GM12891 (cell line): Measurements from ENCODE around the gene CAMTA1.

ENCODE experiments used
- DNase-seq: peaks from one replicate; pipeline ENCODE4 v3.0.0; 2011; ENCODE audit warnings: low spot score; ENCODE audit not compliant: insufficient read length
- FAIRE-seq: peaks from 2 replicates; lab custom pipeline; 2011; peaks lifted over from hg19 to GRCh38; lab: Jason Lieb, UNC
- PAX5 ChIP-seq: IDR thresholded peaks from 2 replicates; pipeline ENCODE4 v1.6.1; 2011; ENCODE audit warnings: low read length, moderate library complexity, mild to moderate bottlenecking; ENCODE audit not compliant: insufficient read depth, severe bottlenecking
- POLR2A ChIP-seq: IDR thresholded peaks from 2 replicates; pipeline ENCODE4 v1.6.1; 2011; ENCODE audit warnings: low read depth, low read length, control low read depth
- POLR2AphosphoS5 ChIP-seq: IDR thresholded peaks from 2 replicates; pipeline ENCODE4 v1.6.1; 2011; ENCODE audit warnings: low read depth, low read length, control low read depth
- POU2F2 ChIP-seq: IDR thresholded peaks from 2 replicates; pipeline ENCODE4 v1.6.1; 2011; ENCODE audit warnings: low read depth, mild to moderate bottlenecking, control low read depth, low read length, moderate library complexity
- SPI1 ChIP-seq: IDR thresholded peaks from 2 replicates; pipeline ENCODE4 v1.6.1; 2011; ENCODE audit warnings: low read depth, low read length, control low read depth
- TAF1 ChIP-seq: IDR thresholded peaks from 2 replicates; pipeline ENCODE4 v1.6.1; 2011; ENCODE audit warnings: low read depth, low read length, control low read depth

The CAMTA1 gene

DNA sequence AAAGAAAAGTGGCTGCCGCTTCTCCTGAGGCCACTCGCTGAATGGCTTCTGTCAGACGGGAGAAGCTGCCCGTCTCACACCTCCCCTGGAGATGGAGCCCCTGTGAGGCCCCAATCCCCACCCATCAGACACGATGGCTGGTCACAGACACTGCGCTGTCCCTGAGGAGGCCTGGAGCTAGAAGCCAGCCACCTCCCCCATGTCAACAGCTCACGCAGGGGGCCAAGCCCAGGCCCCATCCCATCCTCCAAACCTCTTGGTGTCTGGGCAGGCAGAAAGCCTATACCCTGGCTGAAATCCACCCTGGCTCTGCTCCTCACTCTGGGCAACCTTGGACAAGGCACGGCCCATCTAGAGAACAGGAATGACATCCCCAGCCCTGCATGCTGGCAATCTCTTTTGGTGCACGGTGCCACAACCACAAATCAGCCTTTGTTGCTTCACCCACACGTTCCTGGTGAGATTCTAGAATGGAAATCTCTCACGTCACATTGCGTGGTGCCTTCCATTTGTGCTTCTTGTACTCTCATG lies 711.9 kb downstream of the CAMTA1 start:
- FAIRE-seq: no peak
- no peak for DNase-seq
- TF ChIP-seq POLR2AphosphoS5 (no peak), PAX5 (no peak), TAF1 (no peak), POLR2A (no peak), POU2F2 (no peak), SPI1 (no peak)

DNA sequence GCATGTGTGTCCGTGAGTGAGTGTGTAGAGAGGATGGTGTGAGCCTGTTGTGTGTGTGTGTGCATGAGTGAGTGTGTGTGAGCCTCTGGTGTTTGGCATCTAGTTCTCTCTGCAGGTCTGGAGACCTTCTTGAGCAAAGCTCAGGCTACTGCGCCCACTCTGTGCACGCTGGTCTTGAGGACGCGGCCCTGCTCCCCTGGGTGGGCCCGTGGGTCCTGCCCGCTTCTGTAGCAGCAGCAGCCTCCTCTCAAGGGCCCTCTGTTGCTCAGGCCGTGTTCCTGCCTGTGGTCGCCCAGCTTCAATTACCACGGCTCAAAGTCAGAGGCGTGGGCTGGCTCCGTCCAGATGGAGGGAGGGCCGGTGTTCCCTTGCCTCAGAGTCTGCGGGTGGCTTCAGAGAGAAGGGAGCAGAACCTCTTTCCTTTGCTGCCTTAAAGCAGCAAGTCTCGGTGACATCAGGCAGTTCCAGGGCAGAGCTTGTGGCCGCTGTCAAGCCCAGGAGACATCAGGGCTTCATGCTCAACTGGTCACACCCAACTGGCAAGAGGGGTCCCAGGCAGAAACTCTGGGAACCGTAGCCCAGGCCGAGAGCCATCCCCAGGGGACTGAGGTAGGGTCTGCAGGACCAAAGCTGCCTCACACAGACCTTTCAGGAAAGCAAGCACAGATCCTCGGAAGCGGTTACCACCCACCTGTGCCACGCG lies 715.3 kb downstream of the CAMTA1 start:
- TF ChIP-seq POU2F2: no peak
- no peak for TF ChIP-seq TAF1
- TF ChIP-seq POLR2AphosphoS5: no peak
- TF ChIP-seq PAX5: no peak
- no peak for TF ChIP-seq SPI1
- no peak for TF ChIP-seq POLR2A
- FAIRE-seq (no peak), DNase-seq (no peak)

DNA sequence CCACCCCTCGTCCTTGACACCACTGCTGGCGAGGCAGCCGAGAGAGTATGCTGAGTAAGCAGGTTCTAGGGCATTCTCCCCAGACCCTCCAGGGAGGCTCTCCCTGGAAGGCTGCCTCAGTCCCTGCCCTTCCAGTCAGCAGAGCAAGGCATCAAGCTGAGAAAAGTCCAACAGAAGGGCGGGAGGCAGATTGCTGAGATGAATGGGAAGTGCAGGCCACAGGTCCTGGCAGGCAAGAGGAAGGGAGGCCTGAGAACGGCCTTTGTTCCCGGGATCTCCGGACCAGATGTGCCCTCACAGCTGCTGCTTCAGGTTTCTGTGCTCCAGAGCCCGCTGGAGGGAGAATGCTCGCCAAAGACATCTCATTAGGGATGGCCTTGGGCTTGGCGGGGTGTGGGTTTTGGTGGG lies 715.8 kb downstream of the CAMTA1 start:
- no peak for TF ChIP-seq POLR2AphosphoS5
- TF ChIP-seq TAF1: no peak
- no peak for TF ChIP-seq SPI1
- no peak for TF ChIP-seq POLR2A
- TF ChIP-seq POU2F2: no peak
- no peak for TF ChIP-seq PAX5
- FAIRE-seq (no peak), DNase-seq (no peak)

- TF ChIP-seq SPI1: no peak
- no peak for TF ChIP-seq POLR2A
- TF ChIP-seq PAX5: no peak
- no peak for FAIRE-seq
- no peak for DNase-seq
Observed at GRCh38 chr1:7501723-7502603, 716.7 kb downstream of the CAMTA1 start.

DNA sequence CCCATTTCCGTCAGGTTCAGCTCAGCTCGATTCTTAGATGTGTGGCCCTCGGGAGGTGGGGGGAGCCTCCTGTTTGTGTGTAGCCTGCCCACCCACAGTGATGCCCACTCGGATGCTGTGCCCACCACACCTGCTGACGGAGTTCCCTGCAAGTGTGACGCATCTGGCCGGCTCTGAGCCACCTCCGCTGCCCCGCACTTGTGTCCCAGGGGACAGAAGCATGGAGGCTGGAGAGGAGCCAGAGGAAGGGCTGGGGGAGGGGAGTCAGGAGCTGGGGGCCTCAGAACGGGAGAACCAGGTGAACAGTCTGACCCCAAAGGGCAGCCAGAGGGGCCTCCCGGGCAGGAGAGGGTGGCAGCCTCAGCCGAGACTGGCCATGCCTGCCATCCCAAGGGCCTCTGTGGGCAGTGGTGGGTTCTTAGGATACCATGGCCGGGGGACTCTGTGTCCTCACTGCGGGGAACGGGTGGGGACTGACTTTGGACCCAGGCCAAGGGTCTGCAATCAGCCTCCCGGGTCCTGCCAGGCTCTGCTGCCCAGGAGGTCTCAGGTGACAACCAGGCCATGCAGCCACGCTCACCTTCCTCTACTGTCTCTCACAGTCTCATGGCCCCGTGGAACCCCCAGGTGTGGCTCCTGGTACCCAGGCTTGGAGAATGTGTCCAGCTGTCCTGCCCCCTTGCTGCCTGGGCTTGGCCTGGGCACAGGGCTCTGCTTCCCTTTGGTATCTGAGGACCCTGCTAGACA lies 718.6 kb downstream of the CAMTA1 start:
- FAIRE-seq (no peak), DNase-seq (no peak)

DNA sequence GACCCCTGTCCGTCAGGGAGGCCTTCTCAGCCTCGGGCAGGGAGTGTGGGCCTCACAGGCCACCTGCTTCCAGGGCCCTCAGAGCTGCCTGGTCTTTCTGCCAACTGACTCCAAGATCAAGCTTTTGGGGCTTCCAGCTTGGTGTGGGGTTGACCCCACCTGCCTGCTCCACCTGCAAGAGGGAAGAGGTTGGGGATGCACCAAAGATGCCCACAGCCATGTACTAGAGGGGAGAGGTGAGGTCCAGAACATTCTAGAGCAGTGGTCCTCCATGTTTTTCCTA lies 719.1 kb downstream of the CAMTA1 start:
- no peak for DNase-seq
- TF ChIP-seq POLR2A: no peak
- TF ChIP-seq PAX5: no peak
- no peak for TF ChIP-seq POLR2AphosphoS5
- FAIRE-seq: no peak

More for the DNA sequence above, 718.6 kb downstream of the CAMTA1 start:
- TF ChIP-seq POLR2AphosphoS5: no peak
- no peak for TF ChIP-seq SPI1
- no peak for TF ChIP-seq POU2F2
- no peak for TF ChIP-seq TAF1
- TF ChIP-seq PAX5: no peak
- TF ChIP-seq POLR2A: no peak

DNA sequence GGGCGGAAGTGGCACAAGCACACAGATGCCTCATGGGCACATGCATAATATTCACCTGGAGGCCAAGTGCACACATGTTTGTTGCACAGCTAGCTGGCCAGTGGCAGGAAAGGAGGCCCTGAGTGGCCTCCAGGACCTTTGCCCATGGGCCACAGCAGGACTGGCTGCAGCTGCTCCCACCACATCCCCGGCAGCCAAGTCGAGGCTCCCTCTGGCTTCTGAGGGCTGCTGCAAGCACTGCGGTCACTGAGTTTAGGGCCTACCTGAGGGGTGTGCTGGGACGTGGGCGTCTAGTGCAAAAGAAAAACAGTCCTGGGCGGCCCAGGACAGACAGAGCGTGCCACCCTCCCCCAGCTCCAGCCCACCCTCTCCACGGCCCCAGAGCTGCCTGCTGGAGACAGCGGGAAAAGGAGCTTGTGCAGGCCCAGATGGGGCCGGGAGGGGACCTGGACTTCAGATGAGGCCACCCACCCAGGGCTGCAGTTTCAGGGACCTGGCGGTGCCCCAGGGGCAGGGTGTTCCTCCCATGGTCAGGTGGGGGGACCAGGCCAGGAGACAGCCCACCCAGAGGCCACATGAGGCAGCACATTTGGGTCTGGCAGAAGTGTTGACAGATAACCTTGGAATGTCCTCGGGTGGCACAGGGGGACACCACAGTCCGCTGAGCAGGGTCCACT lies 720.0 kb downstream of the CAMTA1 start:
- DNase-seq: no peak
- no peak for FAIRE-seq
- TF ChIP-seq SPI1 (no peak), POU2F2 (no peak), POLR2AphosphoS5 (no peak), PAX5 (no peak), POLR2A (no peak), TAF1 (no peak)

GRCh38 chr1:7505771-7506453 lies 720.7 kb downstream of the CAMTA1 start:
- TF ChIP-seq POLR2A: no peak
- no peak for TF ChIP-seq POLR2AphosphoS5
- no peak for TF ChIP-seq POU2F2
- no peak for TF ChIP-seq SPI1
- no peak for TF ChIP-seq PAX5
- no peak for FAIRE-seq

More at GRCh38 chr1:7505771-7506453, 720.7 kb downstream of the CAMTA1 start:
- DNase-seq: no peak
